Measurements from ENCODE around the gene USP48. TPM values are rescaled to one million over a fixed set of nuclear protein-coding genes. Genes with fewer than 3 reads are reported as not detected.

Gene USP48, protein sequence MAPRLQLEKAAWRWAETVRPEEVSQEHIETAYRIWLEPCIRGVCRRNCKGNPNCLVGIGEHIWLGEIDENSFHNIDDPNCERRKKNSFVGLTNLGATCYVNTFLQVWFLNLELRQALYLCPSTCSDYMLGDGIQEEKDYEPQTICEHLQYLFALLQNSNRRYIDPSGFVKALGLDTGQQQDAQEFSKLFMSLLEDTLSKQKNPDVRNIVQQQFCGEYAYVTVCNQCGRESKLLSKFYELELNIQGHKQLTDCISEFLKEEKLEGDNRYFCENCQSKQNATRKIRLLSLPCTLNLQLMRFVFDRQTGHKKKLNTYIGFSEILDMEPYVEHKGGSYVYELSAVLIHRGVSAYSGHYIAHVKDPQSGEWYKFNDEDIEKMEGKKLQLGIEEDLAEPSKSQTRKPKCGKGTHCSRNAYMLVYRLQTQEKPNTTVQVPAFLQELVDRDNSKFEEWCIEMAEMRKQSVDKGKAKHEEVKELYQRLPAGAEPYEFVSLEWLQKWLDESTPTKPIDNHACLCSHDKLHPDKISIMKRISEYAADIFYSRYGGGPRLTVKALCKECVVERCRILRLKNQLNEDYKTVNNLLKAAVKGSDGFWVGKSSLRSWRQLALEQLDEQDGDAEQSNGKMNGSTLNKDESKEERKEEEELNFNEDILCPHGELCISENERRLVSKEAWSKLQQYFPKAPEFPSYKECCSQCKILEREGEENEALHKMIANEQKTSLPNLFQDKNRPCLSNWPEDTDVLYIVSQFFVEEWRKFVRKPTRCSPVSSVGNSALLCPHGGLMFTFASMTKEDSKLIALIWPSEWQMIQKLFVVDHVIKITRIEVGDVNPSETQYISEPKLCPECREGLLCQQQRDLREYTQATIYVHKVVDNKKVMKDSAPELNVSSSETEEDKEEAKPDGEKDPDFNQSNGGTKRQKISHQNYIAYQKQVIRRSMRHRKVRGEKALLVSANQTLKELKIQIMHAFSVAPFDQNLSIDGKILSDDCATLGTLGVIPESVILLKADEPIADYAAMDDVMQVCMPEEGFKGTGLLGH
- 30.6 and 43.6 TPM in 2 replicates for polyA plus RNA-seq (2011; rRNA removed)
- 18.0 and 32.0 TPM in 2 replicates for polyA minus RNA-seq (2011; rRNA and poly(A)+ RNA removed)

DNA sequence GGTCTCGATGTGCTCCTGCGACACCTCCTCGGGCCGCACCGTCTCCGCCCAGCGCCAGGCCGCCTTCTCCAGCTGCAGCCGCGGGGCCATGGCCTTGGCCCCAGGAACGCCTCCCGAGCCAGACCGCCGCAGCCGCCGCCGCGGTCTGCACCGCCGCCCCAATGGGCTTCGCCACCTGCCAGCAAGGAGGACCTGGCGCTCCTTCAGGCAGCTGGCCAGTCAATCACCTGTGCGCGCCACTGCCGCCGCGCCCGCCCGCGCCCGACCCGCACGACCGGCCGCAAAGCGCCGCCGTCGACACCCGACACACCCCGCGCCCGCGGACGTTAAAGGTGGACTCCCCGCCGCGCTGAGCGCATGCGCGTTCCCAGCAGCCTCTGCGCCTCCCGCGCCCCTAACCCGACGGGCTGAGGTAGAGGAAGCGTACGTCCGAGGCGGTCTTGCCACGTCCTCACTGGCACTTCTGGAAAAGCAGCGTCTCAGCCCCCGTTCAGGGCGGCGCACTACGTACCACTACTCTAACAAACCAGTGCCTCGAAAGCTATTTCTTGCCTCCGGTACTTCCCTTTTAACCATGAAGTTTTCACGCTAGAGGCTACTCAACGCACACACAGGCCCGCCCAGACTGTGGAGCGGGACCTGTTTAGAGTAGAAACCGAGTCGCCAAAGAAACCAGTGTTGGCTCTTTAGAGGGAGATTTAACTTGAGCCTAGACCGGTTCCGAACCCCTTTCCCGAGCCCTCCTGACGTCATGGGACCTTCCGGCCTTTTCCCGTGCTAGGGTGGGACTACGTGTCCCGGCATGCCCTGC lies at the start of gene USP48:
Gene USP48, minus strand, starts transcription at position 282 of the 811 bp plus-strand sequence. Its CDS starts 192 bp downstream, at position 90.
- Histone ChIP-seq H3K27ac (ENCODE audit: low read depth, low read length) (peak within 1 kb of the TSS; percentile 100), H3K4me3 (ENCODE audit: low read depth, low read length) (peak within 1 kb of the TSS; percentile 95), H3K9me3 (ENCODE audit: control insufficient read depth, insufficient read depth, low read length) (no peaks in the 10 kb centered on the region; the same call in 1 of the 2 replicates), H3K27me3 (ENCODE audit: control insufficient read depth, insufficient read depth, low read length) (no peaks in the 10 kb centered on the region)
- peak; percentile 94 for DNase-seq (ENCODE audit: low read depth, low spot score)
- TF ChIP-seq, protein P1, sequence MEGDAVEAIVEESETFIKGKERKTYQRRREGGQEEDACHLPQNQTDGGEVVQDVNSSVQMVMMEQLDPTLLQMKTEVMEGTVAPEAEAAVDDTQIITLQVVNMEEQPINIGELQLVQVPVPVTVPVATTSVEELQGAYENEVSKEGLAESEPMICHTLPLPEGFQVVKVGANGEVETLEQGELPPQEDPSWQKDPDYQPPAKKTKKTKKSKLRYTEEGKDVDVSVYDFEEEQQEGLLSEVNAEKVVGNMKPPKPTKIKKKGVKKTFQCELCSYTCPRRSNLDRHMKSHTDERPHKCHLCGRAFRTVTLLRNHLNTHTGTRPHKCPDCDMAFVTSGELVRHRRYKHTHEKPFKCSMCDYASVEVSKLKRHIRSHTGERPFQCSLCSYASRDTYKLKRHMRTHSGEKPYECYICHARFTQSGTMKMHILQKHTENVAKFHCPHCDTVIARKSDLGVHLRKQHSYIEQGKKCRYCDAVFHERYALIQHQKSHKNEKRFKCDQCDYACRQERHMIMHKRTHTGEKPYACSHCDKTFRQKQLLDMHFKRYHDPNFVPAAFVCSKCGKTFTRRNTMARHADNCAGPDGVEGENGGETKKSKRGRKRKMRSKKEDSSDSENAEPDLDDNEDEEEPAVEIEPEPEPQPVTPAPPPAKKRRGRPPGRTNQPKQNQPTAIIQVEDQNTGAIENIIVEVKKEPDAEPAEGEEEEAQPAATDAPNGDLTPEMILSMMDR (IDR thresholded peaks at IDR 0.05; ENCODE audit: low read depth, low read length) = no peak
- CTCF ChIA-PET = interaction anchor here (1.6 kb wide), 1 partner anchor 80 kb away, joined by 7 read pairs; no protein-coding TSS in a partner anchor
- POLR2A ChIA-PET = interaction anchor here (0.6 to 2.3 kb wide), 5 partner anchors 17 to 1561 kb away, joined by 3 to 5 read pairs (median 5); partner anchors contain the start of gene HNRNPR

DNA sequence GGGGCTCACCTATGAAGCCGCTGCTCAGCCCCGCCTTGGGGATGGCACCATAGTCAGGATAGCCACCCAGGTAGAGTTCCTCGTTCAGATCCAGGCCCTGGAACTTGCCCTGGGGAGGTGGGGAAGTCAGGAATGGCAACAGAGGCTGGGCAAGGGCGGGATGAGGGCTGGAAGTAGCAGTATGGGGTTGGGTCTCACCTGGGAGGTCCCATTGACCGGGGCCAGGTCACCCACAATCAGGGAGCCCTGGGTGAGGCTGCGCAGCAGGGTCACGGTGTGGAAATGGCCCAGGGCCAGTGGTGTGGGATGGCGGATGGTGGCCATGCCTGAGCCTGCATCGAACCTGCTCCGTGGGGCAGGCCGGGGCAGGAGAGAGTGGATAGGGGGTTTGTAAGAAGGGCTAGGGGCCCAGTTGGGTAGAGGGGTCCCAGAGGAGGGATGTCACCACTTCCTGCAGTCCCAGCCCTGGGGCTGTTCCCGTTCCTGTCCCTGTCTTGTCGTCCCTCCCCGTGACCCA lies 48.6 kb upstream of the USP48 start:
- ChIA-PET POLR2A (no interaction called here), CTCF (interaction anchor here (0.6 kb wide), 1 partner anchor 53 kb away, joined by 8 read pairs; no protein-coding TSS in a partner anchor)
- Histone ChIP-seq H3K4me3 (ENCODE audit: low read depth, low read length) (no peak overlapping the region), H3K27ac (ENCODE audit: low read depth, low read length) (no peak overlapping the region), H3K9me3 (ENCODE audit: control insufficient read depth, insufficient read depth, low read length) (peaks cover 15% of the 10 kb centered on the region), H3K27me3 (ENCODE audit: control insufficient read depth, insufficient read depth, low read length) (no peaks in the 10 kb centered on the region)
- DNase-seq (ENCODE audit: low read depth, low spot score) = no peak
- TF ChIP-seq, protein P1 (IDR thresholded peaks at IDR 0.05; ENCODE audit: low read depth, low read length) = no peak

DNA sequence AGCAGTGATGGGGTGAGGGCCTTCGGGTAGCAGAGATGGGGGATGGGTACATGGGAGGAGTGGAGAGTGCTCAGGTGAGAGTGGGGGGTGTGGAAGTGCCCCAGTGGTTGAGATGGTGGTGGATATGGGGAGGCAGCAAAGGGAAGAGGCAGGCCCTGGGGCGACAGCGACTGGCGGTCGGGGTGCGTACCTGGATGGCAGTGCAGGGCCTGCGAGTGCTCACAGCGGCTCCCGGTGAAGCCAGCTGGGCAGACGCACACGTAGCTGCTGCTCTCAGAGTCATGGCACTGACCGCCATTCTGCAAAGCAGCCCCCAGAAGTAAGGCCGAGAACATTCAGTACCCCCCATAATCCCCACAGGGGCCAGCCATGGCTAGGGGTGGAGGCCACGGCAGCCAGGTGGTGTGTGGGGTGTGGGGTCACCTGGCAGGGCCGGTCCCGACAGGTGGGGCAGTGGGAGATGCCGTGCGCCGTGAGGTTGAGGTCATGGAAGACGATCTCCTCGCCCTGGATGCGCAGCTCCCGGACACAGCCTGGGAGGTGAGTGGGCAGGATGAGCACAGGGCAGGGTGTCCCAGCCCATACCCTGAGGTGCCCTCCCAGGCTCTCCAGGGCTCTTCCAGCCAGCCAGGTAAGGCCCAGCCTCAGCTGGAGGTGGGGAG lies 48.0 kb upstream of the USP48 start:
- CTCF ChIA-PET = no interaction called here
- DNase-seq (ENCODE audit: low read depth, low spot score) = no peak

DNA sequence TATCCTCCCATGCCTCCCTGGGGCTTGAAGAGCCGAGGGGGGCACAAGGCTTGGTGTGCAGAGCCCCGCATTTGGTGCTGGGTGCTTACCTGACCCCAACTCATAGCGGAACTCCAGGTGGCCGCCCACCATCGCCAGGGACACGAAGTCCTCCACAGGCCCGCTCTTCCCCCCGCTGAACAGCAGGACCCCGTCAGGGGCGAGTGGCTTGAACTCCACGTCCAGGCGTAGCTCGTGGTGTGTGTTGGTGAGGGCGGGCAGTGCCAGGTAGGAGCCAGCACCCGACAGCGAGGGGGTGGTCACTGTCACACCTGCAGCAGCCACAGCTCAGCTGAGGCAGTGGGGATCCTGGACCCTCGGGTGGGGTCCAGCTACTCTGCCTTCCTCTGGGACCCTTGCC lies 46.3 kb upstream of the USP48 start:
- ChIA-PET CTCF (no interaction called here), POLR2A (no interaction called here)
- H3K27me3 ChIP-seq (ENCODE audit: control insufficient read depth, insufficient read depth, low read length) = no peaks in the 10 kb centered on the region
- H3K9me3 ChIP-seq (ENCODE audit: control insufficient read depth, insufficient read depth, low read length) = peaks cover 8% of the 10 kb centered on the region
- H3K4me3 ChIP-seq (ENCODE audit: low read depth, low read length) = no peak overlapping the region
- no peak overlapping the region for H3K27ac ChIP-seq (ENCODE audit: low read depth, low read length)
- DNase-seq (ENCODE audit: low read depth, low spot score) = no peak
- TF ChIP-seq, protein P1 (IDR thresholded peaks at IDR 0.05; ENCODE audit: low read depth, low read length) = no peak

More for the DNA sequence above, 48.0 kb upstream of the USP48 start:
- Histone ChIP-seq H3K4me3 (ENCODE audit: low read depth, low read length) (no peak overlapping the region), H3K27me3 (ENCODE audit: control insufficient read depth, insufficient read depth, low read length) (no peaks in the 10 kb centered on the region), H3K27ac (ENCODE audit: low read depth, low read length) (no peak overlapping the region), H3K9me3 (ENCODE audit: control insufficient read depth, insufficient read depth, low read length) (peaks cover 15% of the 10 kb centered on the region)
- TF ChIP-seq, protein P1 (IDR thresholded peaks at IDR 0.05; ENCODE audit: low read depth, low read length) = no peak
- POLR2A ChIA-PET = no interaction called here

Data from AG04450 (cell line).